NCI-H524 (cell line): ENCODE measurements around the gene ZBTB43.
A peak's percentile ranks its signal among the peaks of the same experiment; 100 is the strongest.

ENCODE experiments used
- DNase-seq, 2 experiments: peaks; one replicate each; lab custom pipeline; 2025; lab: John Stamatoyannopoulos, UW

ZBTB43 gene

DNA sequence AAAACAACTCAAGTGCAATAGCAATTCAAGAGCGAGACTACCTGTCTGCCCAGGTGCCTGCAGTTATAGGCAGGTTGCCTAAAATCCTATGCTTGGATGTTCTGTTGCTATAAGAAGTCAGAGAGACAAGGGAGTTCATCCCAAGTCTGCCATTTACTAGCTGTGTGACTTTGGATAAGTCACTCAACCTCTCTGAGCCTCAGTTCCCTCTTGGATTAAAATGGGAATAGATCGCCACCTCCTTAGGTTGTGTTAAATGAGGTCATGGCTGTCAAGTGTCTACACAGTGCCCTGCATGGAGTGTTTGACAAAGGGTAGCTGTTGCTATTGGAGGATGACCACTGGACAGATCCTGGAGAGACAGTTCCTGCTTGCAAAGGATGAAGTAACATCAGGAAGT is 54.3 kb downstream of the ZBTB43 start:
- no peak for DNase-seq

DNA sequence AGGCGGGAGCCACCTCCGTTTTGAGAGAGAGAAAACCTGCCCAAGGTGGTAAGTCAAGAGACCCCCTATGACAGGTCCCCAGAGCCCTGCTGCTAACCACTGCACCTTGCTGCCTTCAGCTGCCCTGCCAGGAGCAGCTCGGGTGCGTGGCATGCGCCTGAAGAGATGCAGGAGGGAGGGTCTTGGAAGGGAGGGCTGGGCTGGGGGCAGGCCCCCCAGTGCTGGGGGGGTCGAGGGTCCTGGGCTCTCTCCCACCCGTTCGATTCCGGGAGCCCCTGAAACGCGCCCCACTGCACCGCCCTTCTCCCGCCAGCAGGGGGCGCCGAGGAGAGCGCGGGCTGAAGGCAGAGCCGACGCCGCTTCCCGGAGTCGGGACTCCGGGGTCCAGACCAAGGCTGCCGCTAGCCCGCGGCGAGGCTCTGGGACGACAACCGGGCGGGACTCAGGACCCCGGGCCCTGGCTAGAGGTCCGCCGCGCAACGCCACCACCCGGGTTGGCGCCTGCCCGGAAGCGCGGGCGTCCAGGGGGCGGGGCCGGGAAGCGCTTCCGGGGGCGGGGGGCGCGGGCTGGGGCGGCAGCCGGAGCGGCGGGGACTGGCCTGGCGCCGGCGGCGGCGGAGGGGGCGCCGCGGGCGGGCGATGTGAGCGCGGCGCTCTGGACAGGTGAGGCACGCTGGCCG is 55.4 kb downstream of the ZBTB43 start, which contains the start of gene ZBTB34:
Gene ZBTB34 (plus strand): TSS at position 563 of the 680 bp plus-strand sequence. CDS start 18,761 bp downstream, outside the sequence.
- DNase-seq: peak; percentile 22 to 66

DNA sequence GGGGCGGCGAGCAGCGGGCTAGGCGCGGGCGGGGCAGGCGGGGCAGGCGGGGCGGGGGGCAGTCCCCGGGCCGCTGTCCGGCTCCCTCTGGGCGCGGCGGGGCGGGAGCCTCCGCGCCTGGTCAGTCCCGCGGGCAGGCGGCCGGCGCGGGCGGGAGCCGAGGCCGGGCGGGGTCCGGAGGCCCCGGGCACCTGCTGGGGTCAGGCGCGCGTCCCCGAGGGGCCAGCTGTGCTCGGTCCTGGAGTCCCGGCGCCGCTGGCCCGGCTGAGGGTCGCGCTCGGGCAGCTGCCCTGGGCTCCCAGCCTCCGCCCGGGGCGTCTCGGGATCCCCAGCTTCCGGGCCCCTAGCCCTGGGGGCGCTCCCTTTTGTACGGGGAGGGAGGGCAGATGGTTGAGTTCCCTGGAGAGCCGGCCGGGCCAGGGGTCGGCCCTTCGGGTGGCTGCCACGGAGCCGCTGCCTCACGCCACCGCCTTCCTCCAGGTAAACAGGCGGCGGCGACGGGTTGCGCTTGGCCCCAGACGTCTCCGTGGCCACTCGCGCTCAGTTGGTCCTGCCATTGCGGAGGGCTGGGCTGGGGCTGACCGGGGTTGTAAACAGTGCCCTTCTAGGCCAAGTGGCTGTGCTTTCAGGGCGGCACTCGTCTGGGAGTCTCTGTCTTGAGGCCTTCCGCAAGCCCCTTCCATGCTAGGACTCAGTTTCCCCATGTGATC is 56.1 kb downstream of the ZBTB43 start:
- DNase-seq: no peak

DNA sequence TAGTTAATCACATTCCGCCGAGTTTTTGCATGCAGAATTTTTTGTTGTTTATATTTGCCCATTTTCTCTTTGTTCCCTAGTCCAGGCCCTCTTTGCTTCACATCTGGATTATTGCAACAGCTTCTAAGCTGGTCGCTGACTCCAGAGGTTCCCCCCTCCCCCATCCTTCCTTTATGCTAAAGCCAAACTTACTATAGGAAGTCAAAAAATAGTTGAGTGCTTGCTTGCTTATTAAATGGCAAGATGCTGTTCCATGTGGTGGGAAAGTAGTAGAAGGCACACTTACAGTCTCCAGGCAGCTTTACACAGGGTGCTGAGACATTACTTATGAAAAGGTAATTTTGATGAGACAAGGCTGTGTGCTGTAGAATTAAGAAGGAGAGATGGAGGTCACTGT is 56.9 kb downstream of the ZBTB43 start:
- DNase-seq: no peak

DNA sequence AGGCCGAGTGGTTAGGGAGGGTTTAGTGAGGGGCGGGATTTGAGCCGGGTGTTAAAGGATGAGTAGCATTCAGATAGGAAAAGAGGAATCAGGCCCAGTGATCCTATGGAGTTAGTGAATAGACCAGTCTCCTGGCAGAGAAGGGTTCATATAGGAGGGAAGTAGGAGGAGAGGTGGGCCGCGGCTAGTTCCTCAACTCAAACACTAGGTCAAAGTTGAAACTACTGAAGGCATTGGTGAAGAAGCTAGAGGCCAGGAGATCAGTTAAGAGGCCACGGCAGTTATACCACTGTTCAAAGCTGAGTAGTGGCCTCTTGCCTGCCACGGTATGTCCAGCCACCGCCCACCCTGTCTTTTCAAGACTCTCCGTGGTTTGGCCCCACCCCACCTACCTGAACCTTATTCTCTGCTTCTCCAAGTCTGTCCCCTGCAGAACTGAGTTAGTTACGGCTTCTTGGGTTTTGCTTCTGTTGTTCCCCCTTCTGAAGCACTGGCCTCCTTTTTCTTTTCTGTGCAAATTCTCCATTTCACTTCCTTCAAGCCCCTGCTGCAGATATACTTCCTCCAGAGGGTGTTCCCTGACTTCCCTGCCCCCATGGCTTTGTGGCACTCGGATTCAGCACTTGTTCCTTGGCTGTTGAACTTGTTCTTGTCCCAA is 57.4 kb downstream of the ZBTB43 start:
- no peak for DNase-seq

DNA sequence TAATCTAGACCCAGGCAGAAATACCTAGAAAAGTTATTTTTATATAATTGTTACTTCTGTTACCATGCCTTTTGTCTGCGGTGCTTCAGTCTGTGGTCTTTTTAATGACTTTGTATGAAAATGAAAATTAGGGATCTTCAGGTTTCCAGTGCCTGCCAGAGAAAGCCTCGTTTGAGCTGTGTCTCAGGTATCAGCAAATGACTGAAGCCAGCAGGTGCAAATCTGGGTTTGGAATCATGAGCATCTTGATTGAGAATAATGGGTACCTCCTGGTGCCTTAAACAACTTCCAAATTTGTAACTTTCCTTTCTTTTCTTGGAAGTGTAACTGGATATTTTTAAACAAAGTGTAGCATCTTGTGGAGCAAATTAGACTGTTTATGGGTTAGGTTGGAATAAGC is 59.9 kb downstream of the ZBTB43 start:
- no peak for DNase-seq

DNA sequence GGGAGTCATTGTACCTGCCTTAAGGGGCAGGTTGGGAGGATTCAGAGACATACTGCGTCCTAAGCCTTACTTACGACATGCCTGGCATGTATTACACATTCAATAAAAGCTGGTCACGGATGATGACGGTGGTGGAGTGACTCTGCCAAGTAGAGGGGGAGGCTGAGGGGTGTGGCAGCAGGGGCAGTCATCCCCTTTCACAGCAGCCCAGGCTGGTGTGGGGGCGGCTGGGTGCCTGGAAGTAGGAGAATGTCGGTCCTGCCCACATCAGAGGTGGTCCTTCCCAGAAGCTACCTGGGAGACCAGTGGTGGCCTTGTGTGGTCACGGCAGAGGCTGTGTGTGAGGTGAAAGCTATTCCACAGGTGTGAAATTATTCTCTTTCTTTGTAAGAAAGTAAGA is 64.5 kb downstream of the ZBTB43 start:
- DNase-seq: no peak

DNA sequence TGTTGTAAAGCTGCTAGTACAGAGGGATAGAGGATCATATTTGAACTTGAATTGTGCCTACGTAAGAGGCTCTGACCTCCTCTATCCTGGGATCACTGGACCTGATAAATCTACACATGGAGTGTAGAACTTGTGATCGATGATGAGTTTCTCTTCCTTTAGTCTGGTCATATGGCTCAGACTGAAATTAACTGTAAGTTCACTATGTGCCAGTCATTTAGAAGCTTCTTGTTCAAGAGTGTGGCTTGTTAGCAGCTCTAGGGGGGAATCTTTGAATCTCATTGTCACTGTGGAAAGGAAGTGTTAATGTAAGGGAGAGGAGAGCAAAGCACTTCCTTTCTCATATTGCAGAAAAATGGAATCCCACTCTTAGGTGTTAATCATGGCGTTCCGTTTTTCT is 67.7 kb downstream of the ZBTB43 start:
- no peak for DNase-seq

DNA sequence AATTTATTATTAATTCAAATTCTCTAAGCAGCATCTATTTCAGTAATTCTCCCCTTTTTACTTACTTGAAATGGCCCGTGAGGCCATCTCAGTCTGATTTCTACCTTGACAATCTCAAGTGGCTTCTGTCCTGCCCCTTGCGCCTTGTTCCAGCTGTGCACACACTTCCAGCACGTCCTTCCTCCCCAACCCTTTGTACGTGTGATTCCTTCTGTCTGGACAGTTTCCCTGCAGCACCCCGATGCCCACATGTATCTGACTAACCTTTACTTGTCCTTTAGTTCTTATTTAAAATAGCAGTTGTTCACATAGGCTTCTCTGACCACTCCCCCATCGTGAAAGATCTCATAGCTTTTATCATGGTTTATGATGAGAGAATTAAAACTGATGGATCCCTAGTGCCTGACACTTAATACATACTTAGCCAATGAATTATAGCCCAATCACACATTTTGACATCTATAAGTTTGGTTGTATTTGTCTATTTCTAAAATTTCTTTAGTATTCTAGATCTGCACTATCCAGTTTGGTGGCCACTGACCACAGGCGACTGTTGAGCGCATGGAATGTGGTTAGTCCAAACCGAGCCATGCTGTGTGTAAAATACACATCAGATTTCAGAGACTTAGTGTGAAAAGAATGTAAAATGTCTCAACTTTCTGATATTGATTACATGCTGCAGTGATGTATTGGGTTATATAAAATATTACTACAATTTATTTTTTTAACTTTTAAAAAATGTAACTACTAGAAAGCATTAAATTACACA is 69.9 kb downstream of the ZBTB43 start:
- peak in 1 of 2 experiments; percentile 39 for DNase-seq

DNA sequence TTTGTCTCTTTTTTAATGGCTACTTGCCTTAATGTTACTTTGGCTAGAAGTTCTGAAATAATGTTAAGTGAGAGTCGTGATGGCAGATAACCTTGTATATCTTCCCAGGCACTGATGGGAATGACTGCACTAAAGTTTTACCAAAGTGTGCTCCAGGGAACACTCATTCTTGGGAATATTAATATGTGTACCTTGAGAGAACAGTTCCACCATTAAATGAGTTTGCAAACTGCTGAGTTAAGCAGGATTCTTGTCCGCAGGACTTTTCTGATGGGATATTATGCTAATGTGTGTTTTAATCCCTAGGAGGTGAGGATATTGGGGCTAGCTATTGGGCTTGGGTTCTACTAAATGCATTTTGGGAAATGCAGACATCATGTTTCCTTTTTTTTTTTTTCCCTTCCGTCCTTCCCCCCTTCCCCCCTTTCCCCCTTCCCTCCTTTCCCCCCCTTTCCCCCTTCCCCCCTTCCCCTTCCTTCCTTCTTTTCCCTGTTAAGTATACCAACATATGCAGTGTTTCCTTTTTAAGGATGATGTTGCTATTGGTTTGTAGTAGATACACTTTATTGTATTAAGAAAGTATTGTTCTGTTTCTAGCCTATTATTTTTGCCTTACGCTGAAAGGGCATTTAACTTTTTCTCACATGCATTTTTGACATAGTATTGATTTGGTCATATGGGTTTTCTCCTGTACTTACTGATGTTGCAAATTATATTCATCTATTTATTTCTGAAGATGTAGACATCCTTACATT is 71.1 kb downstream of the ZBTB43 start:
- DNase-seq: no peak

DNA sequence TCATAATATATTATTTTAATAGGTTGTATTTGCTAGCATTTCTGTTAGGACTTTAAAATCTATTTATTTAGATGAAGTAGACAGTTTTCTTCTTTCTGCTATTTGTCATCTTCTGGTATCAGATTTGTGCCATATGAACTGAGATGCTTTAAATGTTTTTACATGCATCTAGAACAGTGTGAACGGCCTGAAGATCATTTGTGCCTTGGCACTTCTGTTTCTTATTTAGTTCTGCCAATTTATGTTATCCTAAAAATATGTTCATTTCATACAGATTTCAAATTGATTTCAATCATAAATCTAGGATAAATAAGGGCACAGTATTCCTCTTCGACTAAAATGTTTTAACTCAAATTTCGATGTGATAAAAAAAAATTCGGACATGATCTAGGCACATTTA is 71.7 kb downstream of the ZBTB43 start:
- no peak for DNase-seq

DNA sequence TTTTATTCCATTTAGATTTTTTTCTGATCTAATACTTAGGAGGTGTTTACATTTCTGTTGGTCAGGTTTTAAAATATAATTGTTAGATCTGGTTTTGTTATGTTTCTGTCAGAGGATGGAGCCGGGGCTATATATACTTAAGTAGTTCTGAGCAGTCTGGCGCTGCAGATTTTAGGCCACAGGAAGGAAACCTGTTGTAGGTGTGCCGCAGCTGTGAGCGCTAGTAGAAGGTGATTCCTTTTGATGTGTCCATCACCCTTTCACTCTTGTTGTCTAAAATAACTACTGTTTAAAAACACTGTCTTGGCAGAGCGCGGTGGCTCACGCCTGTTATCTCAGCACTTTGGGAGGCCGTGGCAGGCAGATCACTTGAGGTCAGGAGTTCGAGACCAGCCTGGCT is 72.6 kb downstream of the ZBTB43 start:
- no peak for DNase-seq

DNA sequence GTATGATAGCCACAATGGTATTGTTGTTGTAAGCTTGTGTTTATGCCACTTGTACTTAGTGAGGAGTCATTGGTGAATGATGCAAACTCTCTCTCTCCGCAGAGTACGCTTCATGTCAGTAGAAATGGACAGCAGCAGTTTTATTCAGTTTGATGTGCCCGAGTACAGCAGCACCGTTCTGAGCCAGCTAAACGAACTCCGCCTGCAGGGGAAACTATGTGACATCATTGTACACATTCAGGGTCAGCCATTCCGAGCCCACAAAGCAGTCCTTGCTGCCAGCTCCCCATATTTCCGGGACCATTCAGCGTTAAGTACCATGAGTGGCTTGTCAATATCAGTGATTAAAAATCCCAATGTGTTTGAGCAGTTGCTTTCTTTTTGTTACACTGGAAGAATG is 74.4 kb downstream of the ZBTB43 start:
- DNase-seq: no peak

DNA sequence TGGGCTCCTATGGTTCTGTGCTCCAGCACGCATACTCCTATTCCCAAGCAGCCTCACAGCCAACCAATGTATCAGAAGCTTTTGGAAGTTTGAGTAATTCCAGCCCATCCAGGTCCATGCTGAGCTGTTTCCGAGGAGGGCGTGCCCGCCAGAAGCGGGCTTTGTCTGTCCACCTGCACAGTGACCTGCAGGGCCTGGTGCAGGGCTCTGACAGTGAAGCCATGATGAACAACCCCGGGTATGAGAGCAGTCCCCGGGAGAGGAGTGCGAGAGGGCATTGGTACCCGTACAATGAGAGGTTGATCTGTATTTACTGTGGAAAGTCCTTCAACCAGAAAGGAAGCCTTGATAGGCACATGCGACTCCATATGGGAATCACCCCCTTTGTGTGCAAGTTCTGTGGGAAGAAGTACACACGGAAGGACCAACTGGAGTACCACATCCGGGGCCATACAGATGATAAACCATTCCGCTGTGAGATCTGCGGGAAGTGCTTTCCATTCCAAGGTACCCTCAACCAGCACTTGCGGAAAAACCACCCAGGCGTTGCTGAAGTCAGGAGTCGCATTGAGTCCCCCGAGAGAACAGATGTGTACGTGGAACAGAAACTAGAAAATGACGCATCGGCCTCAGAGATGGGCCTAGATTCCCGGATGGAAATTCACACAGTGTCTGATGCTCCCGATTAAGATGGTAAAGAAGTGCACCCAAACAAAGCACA is 75.5 kb downstream of the ZBTB43 start:
- DNase-seq: no peak

DNA sequence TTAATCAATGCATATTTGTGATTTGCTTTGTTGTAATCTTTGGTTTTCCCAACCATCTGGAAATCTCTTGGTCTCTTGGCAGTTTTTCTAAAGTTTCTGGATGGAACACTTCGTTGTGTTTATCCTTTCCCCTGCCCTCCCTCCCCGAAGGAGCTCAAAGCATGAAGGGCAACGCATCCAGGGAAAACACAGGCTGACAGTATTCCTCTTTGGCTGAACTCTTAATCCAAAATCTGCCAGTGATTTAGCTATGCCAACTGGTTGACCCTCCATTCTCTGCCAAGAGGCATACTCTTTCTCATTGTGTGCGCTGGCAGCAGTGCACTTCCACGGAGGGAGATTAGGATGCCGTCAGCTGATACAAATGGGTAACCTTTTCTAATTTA is 76.1 kb downstream of the ZBTB43 start:
- DNase-seq: no peak

DNA sequence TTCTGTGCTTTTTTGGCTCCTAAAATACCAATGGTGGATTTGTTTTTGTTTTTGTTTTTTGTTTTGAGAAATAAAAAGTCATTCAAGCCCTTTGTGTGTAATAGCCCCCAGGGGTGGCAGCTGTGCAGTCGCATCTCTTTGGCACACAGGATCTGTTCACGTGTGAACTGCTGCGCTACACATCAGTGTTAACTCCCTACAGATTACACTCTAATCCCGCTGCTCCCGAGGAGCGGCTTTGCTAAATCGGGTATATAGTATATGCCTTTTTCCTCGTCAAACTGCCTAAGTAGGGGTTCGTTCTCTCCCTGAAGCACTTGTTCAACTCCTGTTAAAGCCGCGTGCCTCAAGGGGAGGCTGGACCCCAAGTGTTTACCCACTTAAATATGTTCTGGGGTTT is 77.9 kb downstream of the ZBTB43 start:
- no peak for DNase-seq

DNA sequence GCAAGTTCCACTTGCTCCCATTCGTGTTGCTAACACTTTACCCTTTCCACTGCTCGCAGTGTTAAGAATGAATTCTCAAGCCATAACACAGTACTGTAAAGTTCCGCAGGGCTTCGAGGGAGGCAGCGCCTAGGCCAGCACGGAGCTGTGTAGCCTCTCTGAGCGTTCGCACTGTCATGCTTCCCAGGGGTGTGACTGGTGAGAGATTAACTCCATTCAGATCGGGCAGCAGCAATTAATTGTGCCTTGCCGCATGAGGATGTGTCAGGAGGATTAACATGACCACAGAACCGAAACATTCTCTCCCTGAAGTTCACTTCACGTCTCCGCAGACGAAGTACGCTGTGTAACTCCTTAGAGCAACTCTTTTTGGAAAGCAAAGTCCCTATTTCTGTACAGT is 78.8 kb downstream of the ZBTB43 start:
- no peak for DNase-seq

DNA sequence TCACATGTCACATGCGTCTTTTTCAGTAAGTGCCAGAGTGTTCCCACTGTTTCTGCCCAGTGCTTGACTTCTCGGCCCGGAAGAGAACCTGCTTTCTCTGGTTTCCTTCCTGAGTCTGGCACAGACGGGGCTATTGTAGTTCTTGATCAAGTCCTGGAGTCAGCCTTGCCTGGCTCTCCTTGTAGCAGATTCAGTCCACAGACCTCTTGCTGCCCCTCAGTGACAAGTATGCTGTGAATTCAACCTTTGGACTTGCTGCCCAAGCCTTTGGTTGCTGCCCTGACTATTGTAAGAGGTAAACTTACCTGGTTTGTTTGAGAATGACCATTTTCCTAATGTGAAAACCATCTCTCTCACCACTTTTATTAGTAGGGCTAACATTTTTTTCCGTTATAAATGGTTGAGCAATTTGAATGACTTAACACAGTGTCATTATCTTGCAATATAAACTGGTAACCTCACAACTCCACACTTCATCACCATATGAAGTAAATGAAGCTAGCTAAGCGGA is 80.3 kb downstream of the ZBTB43 start:
- DNase-seq: no peak

DNA sequence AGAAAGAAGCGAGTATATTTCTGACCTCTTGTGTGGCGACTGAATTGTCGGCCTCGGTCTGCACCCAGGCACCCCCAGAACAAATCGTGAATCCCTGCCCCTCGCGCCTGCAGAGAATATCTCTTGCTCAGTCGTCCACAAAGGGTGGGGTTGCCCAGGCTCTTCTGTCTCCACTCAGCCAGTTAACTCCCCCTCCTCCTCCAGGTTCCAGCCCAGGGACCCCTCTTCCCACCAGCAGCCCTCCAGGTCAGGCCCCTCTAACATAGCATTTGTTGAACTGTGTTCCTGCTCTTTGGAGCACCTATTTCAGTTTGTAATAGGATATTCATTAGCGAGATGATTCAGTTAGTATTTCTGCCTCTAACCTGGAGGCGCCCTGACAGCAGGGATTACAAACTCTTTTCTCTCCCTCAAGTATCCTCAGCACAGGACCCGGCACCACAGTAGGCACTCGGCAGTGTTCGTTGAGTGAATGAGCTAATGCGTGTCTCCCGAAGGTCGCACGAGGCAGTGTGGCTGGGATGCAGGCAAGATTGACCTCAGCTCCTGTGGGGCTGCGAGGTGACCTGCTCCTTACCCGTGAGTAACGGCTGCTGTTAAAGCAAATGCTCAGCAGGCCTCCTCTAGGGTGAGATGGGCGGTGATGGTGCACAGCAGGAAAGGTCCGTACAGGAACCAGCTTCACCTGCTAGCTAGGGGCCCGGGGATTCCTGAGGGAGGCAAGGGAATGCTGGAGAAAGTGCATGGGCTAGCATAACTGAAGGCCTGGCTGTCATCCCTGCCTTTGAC is 81.4 kb downstream of the ZBTB43 start:
- no peak for DNase-seq

DNA sequence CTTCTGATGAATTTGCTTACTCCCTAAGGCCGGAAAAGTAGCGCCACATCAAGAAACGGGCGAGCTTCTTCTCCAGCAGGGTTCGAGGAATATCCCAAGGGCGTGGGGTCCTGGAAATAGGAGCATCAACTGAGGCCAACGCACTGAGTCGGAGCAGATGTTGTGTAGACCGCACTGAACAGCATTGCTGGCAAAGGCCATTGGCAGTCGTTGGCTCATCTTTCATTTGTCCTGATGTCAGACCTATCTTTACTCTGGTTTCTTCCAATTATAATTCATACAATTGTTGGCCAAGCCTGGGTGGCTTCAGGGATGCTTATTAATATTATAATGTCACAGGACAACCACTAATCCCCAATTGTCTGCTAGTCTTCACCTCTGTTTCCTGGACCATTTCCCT is 82.1 kb downstream of the ZBTB43 start:
- no peak for DNase-seq
